GM19372 (cell line): ENCODE measurements around the gene DLL3.
A peak's percentile ranks its signal among the peaks of the same experiment; 100 is the strongest.
"Not testable (repeated sequence)": the region's sequence is repeated elsewhere in the genome, so short reads cannot be mapped to it uniquely, and the experiment has no call there.

ENCODE experiments used
- ATAC-seq: cut with Tn5 transposase; IDR thresholded peaks from one replicate; pipeline ENCODE4 v1.9.1; 2021; ENCODE audit warnings: mild to moderate bottlenecking, low read depth, moderate library complexity; ENCODE audit not compliant: unreplicated experiment

DLL3 gene, protein sequence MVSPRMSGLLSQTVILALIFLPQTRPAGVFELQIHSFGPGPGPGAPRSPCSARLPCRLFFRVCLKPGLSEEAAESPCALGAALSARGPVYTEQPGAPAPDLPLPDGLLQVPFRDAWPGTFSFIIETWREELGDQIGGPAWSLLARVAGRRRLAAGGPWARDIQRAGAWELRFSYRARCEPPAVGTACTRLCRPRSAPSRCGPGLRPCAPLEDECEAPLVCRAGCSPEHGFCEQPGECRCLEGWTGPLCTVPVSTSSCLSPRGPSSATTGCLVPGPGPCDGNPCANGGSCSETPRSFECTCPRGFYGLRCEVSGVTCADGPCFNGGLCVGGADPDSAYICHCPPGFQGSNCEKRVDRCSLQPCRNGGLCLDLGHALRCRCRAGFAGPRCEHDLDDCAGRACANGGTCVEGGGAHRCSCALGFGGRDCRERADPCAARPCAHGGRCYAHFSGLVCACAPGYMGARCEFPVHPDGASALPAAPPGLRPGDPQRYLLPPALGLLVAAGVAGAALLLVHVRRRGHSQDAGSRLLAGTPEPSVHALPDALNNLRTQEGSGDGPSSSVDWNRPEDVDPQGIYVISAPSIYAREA

DNA sequence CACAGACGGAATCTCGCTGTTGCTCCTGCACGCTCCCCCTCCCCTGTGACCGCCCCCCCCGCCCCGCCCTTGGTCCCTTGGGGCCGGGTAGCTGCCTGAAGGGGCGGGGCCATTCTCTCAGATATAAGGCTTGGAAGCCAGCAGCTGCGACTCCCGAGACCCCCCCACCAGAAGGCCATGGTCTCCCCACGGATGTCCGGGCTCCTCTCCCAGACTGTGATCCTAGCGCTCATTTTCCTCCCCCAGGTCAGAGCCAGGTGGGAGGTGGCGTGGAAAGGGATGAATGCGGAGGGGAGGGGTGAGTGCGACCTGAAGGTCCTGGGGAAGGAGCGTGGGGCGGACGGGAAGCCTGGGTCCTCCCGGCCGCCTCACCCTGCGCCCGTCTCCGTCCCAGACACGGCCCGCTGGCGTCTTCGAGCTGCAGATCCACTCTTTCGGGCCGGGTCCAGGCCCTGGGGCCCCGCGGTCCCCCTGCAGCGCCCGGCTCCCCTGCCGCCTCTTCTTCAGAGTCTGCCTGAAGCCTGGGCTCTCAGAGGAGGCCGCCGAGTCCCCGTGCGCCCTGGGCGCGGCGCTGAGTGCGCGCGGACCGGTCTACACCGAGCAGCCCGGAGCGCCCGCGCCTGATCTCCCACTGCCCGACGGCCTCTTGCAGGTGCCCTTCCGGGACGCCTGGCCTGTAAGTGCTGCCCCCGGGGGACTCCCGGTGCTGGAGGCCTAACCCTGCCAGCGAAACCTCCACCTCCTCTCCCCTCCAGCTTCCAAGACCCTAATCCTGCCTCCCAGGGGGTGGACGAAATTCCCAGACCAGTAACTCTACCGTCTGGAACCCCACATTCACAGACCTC, at the start of gene DLL3:
Gene DLL3 (plus strand): TSS at position 150 of the 845 bp plus-strand sequence. CDS start 28 bp downstream, at position 178.
- ATAC-seq: no peak

DNA sequence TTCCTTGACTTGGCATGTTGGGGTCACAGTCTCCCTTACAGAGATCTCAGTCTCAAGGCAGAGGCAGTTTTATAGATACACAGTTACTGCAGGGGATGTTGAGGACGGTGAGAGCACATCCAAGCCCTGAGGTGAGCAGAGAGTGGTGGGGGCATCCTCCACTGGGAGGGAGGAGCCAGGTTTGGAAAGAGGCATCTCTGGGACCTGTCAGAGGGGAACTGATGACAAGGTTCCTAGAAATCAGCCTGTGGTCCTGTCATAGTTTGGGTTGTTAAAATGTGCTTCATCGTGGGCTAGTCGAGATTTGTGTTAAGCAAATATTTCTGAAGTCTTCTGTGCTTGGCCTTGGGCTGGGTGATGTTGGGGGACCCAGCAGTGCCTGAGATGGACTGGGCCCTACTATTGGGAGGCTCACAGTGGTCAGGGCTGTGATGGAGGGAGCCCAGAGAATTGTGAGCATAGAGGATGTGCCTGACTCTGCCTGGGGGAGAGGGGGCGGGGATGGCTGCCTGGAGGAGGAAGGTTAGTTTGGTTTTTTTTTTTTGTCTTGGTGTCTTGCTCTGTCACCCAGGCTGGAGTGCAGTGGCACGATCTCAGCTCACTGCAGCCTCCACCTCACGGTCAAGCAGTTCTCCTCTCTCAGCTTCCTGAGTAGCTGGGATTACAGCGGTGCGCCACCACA, 49.5 kb upstream of the DLL3 start:
- no peak for ATAC-seq

DNA sequence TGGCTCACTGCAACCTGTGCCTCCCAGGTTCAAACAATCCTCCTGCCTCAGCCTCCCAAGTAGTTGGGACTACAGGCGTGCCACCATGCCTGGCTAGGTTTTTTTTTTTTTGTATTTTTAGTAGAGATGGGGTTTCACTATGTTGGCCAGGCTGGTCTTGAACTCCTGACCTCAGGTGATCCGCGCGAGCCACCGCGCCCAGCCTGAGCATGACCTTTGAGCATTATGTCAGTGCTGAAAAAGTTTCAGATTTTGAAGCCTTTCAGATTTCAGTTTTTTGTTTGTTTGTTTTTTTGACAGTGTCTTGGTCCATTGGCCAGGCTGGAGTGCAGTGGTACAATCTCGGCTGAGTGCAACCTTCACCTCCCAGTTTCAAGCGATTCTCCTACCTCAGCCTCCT, 47.5 kb upstream of the DLL3 start:
- not testable (repeated sequence) for ATAC-seq

DNA sequence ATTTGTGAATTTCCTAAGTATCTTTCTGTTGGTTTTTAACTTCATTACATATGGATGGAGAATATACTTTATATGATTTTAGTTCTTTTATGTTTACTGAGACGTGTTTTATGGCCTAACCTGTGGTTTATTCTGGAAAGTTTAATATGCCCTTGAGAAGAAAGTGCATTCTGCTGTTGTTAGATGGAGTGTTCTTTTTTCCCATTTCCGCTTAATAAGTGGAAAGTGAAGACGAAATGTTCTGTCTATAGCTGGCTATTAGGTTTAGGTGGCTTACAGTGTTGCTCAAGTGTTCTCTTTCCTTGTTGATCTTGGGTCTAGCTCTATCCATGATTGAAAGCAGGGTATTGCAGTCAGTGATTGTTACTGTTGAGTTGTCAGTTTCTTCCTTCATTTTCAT, 35.3 kb upstream of the DLL3 start:
- ATAC-seq: no peak

DNA sequence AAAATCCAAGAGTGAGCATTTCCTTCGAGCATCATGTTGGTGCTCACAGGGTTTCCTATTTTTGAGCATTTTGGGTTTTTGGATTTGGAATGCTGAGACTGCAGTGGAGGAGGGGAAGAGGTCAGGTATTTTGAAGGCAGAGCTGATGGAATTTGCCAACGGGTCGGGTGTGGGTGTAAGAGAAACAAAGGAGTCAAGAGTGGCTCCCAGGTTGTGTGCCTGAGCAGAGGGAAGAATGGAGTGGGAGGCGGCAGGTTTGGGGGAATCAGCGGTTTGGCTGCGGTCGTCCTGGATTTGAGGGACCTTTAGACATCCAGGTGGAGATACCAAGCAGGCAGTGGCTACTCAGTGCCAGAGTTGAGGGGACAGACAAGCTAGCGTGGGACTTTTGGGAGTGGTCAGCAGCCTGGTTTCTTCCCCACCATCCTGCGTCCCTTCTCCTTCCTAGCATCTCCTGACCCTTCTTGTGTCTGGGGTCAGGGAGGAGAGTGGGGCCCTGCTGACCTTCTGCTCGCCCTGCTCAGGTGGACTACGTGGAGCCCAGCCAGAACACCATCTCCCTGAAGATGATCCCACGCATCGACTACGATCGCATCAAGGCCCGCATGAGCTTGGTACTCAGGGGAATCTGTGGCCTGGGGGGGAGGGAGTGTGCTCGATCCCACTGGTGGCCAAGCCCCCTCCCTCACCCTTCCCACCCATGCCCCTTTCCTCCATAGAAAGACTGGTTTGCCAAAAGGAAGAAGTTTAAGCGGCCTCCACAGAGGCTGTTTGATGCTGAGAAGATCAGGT, 32.6 kb upstream of the DLL3 start:
- no peak for ATAC-seq

DNA sequence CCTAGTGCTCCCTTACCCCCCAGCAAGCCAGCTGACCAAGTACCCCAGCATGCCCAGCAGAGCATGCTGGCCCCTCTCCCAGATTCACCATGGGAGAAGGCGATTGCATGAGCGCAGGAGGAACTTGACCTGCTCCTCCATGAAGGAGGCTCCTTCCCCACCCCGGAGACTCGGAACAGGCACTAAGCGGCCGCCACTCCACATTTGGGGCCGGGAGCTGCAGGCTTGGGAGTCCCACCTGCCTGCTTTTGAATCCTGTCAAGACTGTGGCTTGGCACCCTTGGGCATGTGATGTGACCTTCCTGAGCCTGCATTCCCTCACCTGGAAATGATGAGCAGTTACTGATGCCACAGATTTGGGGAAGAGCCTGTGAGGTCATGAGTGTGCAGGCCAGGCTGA, 30.8 kb upstream of the DLL3 start:
- no peak for ATAC-seq

DNA sequence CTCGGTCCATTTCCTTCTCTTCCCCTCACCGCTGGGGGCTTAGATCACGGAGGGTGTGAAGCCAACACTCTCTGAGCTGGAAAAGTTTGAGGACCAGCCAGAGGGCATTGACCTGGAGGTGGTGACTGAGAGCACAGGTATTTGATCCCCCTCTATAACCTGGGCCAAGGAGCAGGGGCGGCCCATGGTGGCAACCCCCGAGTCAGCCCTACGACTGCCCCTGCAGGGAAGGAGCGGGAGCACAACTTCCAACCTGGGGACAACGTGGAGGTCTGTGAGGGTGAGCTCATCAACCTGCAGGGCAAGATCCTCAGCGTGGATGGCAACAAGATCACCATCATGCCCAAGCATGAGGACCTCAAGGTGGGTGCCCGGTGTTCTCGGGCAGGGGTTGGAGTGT, 29.7 kb upstream of the DLL3 start:
- ATAC-seq: no peak

DNA sequence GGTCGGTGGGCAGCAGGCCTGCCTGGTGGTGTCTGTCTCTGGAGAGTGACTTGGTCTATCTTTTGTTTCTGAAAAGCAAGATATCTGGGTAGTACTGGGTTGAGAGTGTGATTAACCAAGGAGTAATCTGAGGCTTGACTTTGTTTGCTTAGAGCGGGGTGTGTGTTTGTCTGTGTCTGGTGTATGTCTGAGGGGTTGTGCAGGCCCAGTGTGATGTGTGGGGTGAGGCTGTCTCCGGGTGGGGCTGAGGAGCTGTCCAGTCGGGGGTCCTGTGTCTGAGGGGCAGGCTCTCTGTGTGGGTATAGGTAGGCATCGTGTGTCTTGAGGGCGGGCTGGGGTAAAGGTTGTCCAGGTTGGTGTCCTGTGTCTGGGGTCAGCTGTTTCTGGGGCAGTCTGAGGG, 29.2 kb upstream of the DLL3 start:
- no peak for ATAC-seq

DNA sequence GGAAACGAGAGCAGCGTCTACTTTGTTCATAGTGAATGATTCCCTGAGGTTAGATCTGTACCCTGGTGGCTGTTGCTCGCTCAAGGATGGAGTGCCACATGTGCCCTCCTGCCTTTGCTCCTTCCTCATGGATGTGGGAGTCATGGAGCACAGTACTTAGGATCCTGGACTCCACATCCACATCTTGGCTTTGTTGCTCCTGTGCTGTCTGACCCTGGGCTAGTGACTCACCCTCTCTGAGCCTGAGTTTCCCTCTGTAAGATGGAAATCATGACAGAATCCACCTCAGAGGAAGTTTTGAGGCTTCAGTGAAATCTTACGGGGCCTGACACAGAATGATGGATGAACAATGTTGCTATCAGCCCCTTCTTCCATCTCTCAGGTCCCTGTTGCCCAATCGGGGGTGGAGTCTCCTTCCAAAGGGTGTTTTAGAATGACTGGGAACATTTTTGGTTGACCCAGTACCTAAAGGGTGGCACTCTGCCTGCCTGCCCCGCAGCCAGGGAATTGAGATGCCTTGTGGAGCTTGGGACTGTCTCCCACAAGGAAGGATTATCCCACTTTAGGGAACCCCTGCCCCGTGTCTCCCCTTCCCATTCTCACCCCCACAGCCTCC, 27.9 kb upstream of the DLL3 start:
- no peak for ATAC-seq

DNA sequence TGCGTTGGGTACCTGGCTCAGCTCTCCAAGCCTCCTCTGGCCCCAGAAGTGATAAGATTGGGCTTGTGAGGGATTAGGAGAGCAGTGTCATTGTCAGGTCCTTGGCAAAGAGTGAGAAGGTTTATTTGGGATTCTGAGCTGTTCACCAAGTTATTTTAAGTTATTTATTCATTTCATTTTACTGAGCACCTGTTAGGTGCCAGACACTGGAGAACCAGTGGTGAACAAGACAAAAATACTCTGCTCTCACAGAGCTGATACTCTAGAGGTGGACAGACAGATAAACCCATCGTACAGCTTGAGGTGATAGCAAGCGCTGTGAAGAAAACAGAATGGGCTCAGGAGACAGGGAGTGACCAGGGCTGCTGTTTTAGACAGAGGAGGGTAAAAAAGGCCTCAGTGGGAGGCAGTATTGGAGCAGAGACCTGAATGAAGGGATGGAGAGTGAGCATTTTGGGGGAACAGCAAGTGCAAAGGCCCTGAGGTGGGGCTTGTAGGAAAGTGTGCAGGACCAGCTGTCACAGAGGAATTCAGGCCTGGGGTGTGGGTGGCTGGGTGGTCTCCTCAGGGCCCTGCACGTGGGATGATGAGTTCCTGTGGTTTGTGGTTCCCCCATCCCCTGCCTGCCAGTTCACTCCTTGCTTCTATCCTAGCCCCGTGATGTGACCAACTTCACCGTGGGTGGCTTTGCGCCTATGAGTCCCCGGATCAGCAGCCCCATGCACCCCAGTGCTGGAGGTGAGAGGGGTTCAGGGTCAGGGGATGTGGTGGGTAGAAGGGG, 26.8 kb upstream of the DLL3 start:
- ATAC-seq: no peak

DNA sequence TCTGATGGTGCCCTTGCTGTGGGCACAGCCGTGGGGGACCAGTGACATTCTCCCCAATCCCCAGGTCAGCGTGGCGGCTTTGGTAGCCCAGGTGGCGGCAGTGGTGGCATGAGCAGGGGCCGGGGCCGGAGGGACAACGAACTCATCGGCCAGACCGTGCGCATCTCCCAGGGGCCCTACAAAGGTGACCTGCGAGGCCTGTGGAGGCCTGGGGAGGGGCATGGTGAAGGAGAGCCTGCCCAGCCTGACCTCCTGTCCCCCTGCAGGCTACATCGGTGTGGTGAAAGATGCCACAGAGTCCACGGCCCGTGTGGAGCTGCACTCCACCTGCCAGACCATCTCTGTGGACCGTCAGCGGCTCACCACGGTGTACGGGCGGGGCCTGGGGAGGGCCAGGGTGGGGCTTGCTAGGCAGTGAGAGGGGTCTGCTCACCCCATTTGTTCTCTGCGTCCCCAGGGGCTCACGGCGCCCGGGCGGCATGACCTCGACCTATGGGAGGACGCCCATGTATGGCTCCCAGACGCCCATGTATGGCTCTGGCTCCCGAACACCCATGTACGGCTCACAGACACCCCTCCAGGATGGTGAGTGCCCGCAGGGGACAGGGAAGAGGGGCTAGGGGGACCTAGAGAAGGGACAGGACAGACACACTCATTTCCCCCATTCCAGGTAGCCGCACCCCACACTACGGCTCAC, 25.9 kb upstream of the DLL3 start:
- ATAC-seq: no peak

DNA sequence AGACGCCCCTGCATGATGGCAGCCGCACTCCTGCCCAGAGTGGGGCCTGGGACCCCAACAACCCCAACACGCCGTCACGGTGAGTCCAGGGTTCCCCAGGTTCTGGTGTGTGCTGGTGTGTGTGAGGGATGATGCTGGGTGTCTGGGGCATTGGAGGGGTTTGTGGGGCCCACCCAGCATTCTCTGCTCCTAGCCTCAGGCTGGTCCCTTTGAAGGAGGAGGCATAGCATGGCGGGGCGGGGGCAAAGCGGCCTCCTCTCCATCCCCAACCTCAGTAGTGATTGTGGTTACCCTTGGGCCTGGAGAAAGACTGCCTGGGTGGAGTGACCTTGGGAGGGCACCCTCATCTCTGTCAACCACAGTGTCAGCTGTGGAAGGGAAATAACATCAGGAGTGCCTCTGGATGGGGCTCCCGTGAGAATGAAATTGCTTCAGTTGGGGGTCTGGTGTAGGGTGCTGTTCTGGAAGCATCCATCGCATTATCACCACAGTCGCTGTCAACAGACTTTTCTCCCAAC, 25.2 kb upstream of the DLL3 start:
- ATAC-seq: no peak

DNA sequence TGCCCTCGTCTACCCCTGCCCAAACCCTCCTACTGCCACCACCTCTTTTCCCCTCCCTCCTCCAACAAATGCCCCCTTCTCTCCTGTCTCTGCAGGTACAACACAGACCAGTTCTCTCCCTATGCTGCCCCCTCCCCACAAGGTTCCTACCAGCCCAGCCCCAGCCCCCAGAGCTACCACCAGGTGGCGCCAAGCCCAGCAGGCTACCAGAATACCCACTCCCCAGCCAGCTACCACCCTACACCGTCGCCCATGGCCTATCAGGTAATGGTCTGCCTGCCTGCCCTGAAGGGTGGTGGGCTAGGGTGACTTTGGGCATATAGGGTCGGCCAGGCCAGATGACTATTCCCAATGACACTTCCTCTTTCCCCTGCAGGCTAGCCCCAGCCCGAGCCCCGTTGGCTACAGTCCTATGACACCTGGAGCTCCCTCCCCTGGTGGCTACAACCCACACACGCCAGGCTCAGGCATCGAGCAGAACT, 24.6 kb upstream of the DLL3 start:
- ATAC-seq: no peak

DNA sequence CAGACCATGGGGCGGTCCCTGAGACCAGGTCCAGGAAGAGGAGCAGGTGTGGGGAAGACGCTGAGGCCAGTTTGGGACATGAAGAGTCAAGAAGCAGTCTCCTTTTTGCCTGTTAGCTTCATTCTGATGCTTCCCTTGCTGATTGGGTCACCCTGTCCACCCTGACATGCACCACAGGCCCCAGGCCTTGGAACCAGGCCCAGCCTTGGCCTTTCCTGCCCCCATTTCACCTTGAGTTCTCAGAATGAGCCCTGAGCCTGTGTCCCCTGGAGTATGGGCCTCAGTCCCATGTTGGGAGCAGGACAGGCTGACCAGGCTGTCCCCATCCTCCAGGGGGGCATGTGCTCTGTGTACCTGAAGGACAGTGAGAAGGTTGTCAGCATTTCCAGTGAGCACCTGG, 23.0 kb upstream of the DLL3 start:
- ATAC-seq: no peak

DNA sequence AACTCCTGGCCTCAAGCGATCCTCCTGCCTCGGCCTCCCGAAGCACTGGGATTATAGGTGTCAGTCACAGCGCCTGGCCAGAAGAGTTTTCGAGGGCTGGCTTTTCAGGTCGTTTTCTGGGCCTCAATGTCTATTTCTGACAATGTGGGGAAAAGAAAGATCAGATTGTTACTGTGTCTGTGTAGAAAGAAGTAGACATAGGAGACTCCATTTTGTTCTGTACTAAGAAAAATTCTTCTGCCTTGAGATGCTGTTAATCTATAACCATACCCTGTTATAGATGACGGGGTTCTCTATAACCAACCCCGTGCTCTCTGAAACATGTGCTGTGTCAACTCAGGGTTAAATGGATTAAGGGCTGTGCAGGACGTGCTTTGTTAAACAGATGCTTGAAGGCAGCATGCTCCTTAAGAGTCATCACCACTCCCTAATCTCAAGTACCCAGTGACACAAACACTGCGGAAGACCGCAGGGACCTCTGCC, 19.4 kb upstream of the DLL3 start:
- not testable (repeated sequence) for ATAC-seq

DNA sequence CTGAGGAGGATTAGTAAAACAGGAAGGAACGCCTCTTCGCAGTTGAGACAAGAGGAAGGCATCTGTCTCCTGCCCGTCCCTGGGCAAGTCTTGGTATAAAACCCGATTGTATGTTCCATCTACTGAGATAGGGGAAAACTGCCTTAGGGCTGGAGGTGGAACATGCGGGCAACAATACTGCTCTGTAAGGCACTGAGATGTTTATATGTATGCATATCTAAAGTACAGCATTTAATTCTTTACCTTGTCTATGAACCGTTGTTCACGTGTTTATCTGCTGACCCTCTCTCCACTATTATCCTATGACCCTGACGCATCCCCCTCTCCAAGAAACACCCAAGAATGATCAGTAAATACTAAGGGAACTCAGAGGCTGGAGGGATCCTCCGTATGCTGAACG, 18.8 kb upstream of the DLL3 start:
- ATAC-seq: no peak

DNA sequence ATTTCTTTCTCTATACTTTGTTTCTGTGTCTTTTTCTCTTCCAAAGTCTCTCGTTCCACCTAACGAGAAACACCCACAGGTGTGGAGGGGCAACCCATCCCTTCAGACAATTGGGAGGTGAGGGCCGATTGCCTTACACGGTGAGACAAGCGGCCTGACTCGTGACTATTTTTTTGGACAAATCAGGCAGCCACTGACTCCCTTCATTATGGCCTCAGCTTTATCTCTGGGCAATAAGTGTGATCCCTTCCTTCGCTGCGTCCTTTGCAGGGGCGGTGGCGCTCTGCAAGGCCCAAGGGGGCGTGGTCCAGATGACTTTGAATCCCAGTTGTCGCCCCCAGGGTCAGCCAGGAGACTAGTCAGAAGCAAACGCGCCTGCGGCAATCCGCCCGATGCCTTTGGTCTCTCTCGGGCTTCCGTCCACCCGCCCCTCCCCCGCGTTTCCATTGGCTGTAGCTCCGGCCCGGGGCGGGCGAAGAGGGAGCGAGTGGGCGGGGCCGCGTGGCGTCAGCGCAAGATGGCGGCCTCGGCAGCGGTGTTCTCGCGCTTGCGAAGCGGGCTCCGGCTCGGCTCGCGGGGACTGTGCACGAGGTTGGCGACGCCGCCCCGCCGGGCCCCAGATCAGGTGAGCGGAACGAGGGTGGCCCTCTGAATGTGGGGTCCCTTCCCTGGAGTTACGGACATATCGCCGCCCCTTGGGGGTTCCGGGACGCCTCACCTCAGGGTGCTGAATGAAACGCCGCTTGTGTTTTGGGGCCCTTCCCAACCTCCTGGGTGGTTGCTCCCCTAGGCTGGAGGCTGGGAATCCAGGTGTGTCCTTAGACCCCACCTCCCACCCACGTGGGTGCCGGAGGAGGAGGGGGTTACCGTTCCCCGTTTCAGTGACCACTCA, 18.2 kb upstream of the DLL3 start, which contains the start of gene TIMM50:
Gene TIMM50 (plus strand): TSS at position 502 of the 892 bp plus-strand sequence. CDS start 16 bp downstream, at position 518.
- peak; percentile 93 for ATAC-seq
